H9 (cell line): ENCODE results near the gene KANSL1L. TPM values are rescaled to one million over a fixed set of nuclear protein-coding genes. Genes with fewer than 3 reads are reported as not detected.

Experiments
- DNase-seq: peaks from one replicate; pipeline ENCODE4 v3.0.0-alpha.2; 2017
- H2AFZ ChIP-seq: one replicate; pipeline ENCODE4 v1.6.1; 2013; ENCODE audit warnings: mild to moderate bottlenecking, low read length, control low read depth, moderate library complexity
- H2AK5ac ChIP-seq: 2 replicates; pipeline ENCODE4 v1.6.1; 2013; ENCODE audit warnings: low read length, control low read depth, mixed read lengths; ENCODE audit not compliant: insufficient read length
- H2BK120ac ChIP-seq: one replicate; pipeline ENCODE4 v1.6.1; 2013; ENCODE audit warnings: low read depth, mild to moderate bottlenecking, low read length, control low read depth, inconsistent platforms; ENCODE audit not compliant: poor library complexity, severe bottlenecking
- H2BK12ac ChIP-seq: 2 replicates; pipeline ENCODE4 v1.6.1; 2013; ENCODE audit warnings: low read length, control low read depth, mixed read lengths, low read depth; ENCODE audit not compliant: insufficient read length
- H2BK15ac ChIP-seq: 2 replicates; pipeline ENCODE4 v1.6.1; 2013; ENCODE audit warnings: low read depth, low read length, control low read depth
- H2BK20ac ChIP-seq: one replicate; pipeline ENCODE4 v1.6.1; 2013; ENCODE audit warnings: low read depth, mild to moderate bottlenecking, low read length, control low read depth, inconsistent platforms; ENCODE audit not compliant: poor library complexity, severe bottlenecking
- H2BK5ac ChIP-seq: 2 replicates; pipeline ENCODE4 v1.6.1; 2013; ENCODE audit warnings: low read length, control low read depth, mixed read lengths; ENCODE audit not compliant: insufficient read length
- H3K14ac ChIP-seq: 2 replicates; pipeline ENCODE4 v1.6.1; 2013; ENCODE audit warnings: low read length, control low read depth; ENCODE audit not compliant: insufficient read depth
- H3K18ac ChIP-seq: 2 replicates; pipeline ENCODE4 v1.6.1; 2013; ENCODE audit warnings: low read depth, mild to moderate bottlenecking, mixed read lengths, low read length, control low read depth; ENCODE audit not compliant: insufficient read length
- H3K23ac ChIP-seq: 2 replicates; pipeline ENCODE4 v1.6.1; 2013; ENCODE audit warnings: low read length, control low read depth, mixed read lengths, low read depth; ENCODE audit not compliant: insufficient read length
- H3K23me2 ChIP-seq: 2 replicates; pipeline ENCODE4 v1.6.1; 2013; ENCODE audit warnings: low read depth, mild to moderate bottlenecking, mixed read lengths, low read length, control low read depth; ENCODE audit not compliant: insufficient read length, poor library complexity, severe bottlenecking
- H3K27ac ChIP-seq: 2 replicates; pipeline ENCODE4 v1.5.1; 2013; ENCODE audit warnings: low read length, control low read depth, mixed read lengths, low read depth; ENCODE audit not compliant: insufficient read length
- H3K27me3 ChIP-seq: 2 replicates; pipeline ENCODE4 v1.6.1; 2013; ENCODE audit warnings: low read length, control low read depth, inconsistent platforms; ENCODE audit not compliant: insufficient read depth
- H3K4ac ChIP-seq: 2 replicates; pipeline ENCODE4 v1.6.1; 2013; ENCODE audit warnings: low read depth, mild to moderate bottlenecking, control low read depth, inconsistent platforms, low read length, moderate library complexity
- H3K4me1 ChIP-seq: 2 replicates; pipeline ENCODE4 v1.6.1; 2013; ENCODE audit warnings: low read length, control low read depth, inconsistent platforms; ENCODE audit not compliant: insufficient read depth
- H3K4me2 ChIP-seq: 2 replicates; pipeline ENCODE4 v1.6.1; 2013; ENCODE audit warnings: low read length, control low read depth, mixed read lengths; ENCODE audit not compliant: insufficient read length, insufficient read depth
- H3K56ac ChIP-seq: 2 replicates; pipeline ENCODE4 v1.6.1; 2013; ENCODE audit warnings: low read depth, mild to moderate bottlenecking, mixed read lengths, low read length, control low read depth; ENCODE audit not compliant: insufficient read length
- H3K79me1 ChIP-seq: 2 replicates; pipeline ENCODE4 v1.6.1; 2013; ENCODE audit warnings: low read depth, mild to moderate bottlenecking, moderate library complexity, low read length, control low read depth, inconsistent platforms; ENCODE audit not compliant: insufficient read depth, poor library complexity, severe bottlenecking
- H3K79me2 ChIP-seq: 2 replicates; pipeline ENCODE4 v1.6.1; 2013; ENCODE audit warnings: low read length, control low read depth, inconsistent platforms; ENCODE audit not compliant: insufficient read depth
- H3K9ac ChIP-seq: 2 replicates; pipeline ENCODE4 v1.6.1; 2013; ENCODE audit warnings: low read length, control low read depth, mixed read lengths; ENCODE audit not compliant: insufficient read length; ENCODE audit errors: extremely low read depth
- H3K9me3 ChIP-seq: one replicate; pipeline ENCODE4 v1.6.1; 2013; ENCODE audit warnings: low read depth, low read length, inconsistent platforms; ENCODE audit not compliant: control insufficient read depth
- H3T11ph ChIP-seq: one replicate; pipeline ENCODE4 v1.6.1; 2013; ENCODE audit warnings: mild to moderate bottlenecking, low read length, control low read depth, inconsistent platforms
- H4K20me1 ChIP-seq: one replicate; pipeline ENCODE4 v1.6.1; 2013; ENCODE audit not compliant: control insufficient read depth, insufficient read length, insufficient read depth
- H4K5ac ChIP-seq: 2 replicates; pipeline ENCODE4 v1.6.1; 2013; ENCODE audit warnings: low read depth, mild to moderate bottlenecking, mixed read lengths, low read length, control low read depth; ENCODE audit not compliant: insufficient read length
- H4K8ac ChIP-seq: replicated peaks from 2 replicates; pipeline ENCODE4 v1.6.1; 2013; ENCODE audit warnings: low read length, control low read depth, mixed read lengths, low read depth; ENCODE audit not compliant: insufficient read length
- H4K91ac ChIP-seq: 2 replicates; pipeline ENCODE4 v1.6.1; 2013; ENCODE audit warnings: low read depth, mild to moderate bottlenecking, moderate library complexity, mixed read lengths, low read length, control low read depth; ENCODE audit not compliant: insufficient read length
- H3K27ac Mint-ChIP-seq, 3 experiments: 2 replicates in 2 of 3; 3 replicates in 1 of 3; pipeline ENCODE4 v1.8.0; 2020 to 2021; ENCODE audit warnings: mixed read lengths in 3 of 3, mild to moderate bottlenecking in 1 of 3, moderate library complexity in 1 of 3
- H3K27me3 Mint-ChIP-seq: 2 replicates; pipeline ENCODE4 v1.8.0; 2021; ENCODE audit warnings: low read depth, mild to moderate bottlenecking, moderate library complexity, mixed read lengths
- H3K36me3 Mint-ChIP-seq, 3 experiments: 2 replicates in 2 of 3; 3 replicates in 1 of 3; pipeline ENCODE4 v1.8.0; 2020 to 2021; ENCODE audit warnings: low read depth in 3 of 3, mixed read lengths in 3 of 3; ENCODE audit not compliant: insufficient read depth in 1 of 3
- H3K4me1 Mint-ChIP-seq, 2 experiments: 2 replicates each; pipeline ENCODE4 v1.8.0; 2020; ENCODE audit warnings: mixed read lengths in 2 of 2
- H3K4me3 Mint-ChIP-seq, 2 experiments: 2 replicates in 1 of 2; 3 replicates in 1 of 2; pipeline ENCODE4 v1.8.0; 2020 to 2021; ENCODE audit warnings: mild to moderate bottlenecking in 2 of 2, mixed read lengths in 2 of 2, moderate library complexity in 1 of 2
- H3K9me3 Mint-ChIP-seq, 2 experiments: 2 replicates in 1 of 2; 3 replicates in 1 of 2; pipeline ENCODE4 v1.8.0; 2020; ENCODE audit warnings: mild to moderate bottlenecking in 2 of 2, mixed read lengths in 2 of 2, moderate library complexity in 1 of 2
- WGBS: extraction: QIAGEN DNeasy Blood & Tissue Kit; methylation state at CpG from one replicate; pipeline ENCODE4 v1.1.7; 2013; ENCODE audit warnings: missing lambda C conversion rate, low lambda C conversion rate, mixed read lengths; ENCODE audit not compliant: insufficient read length; ENCODE audit errors: extremely low coverage; 5-methylcytosine and 5-hydroxymethylcytosine counted together
- total RNA-seq: library from RNA; stranded (reverse); gene quantifications from 2 replicates; pipeline ENCODE4 v1.2.1, GENCODE V29; 2021
- TF ChIP-seq, protein P1 (sequence below): fragments of 200-600 bp; sonication (generic); conservative IDR thresholded peaks from 3 replicates; pipeline ENCODE4 v1.8.0; 2021; ENCODE audit warnings: antibody characterized with exemption, mild to moderate bottlenecking

Gene KANSL1L
- total RNA-seq, 1 experiment from 2014 or later, result 8.2 TPM

DNA sequence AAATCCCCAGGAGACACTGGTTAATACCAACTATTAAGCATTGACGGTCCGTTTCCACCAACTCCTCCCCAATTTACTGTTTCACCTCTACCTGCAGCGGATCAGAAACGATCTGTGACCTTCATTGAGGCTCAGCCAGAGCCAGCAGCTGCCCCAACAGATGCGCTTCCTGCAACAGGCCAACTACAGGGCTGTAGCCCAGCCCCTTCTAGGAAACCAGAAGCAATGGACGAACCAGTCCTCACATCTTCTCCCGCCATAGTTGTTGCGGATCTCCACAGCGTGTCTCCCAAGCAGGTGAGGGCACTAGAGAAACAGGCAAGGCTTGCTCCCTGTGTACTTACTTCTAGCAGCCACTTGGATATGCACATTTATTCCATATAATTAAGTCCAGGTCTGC, 177.2 kb downstream of the KANSL1L start:
- Histone ChIP-seq H3K9me3 (no peaks in the 10 kb centered on the region), H4K5ac (no peak overlapping the region), H3K56ac (no peak overlapping the region), H2BK20ac (no peak overlapping the region), H2BK120ac (no peak overlapping the region), H4K8ac (no peak overlapping the region), H4K20me1 (no peaks in the 10 kb centered on the region), H3K23ac (no peak overlapping the region), H3K4me2 (no peak overlapping the region), H3K9ac (no peak overlapping the region), H3K14ac (no peak overlapping the region), H4K91ac (no peak overlapping the region), H2AK5ac (no peak overlapping the region), H2BK5ac (no peak overlapping the region), H3K79me2 (no peaks in the 10 kb centered on the region), H3K4me1 (no peaks in the 10 kb centered on the region), H3K27ac (no peak overlapping the region), H2BK12ac (no peak overlapping the region), H2BK15ac (no peak overlapping the region), H3K79me1 (no peaks in the 10 kb centered on the region), H3T11ph (no peak overlapping the region), H3K4ac (no peak overlapping the region), H3K23me2 (no peaks in the 10 kb centered on the region), H3K27me3 (no peaks in the 10 kb centered on the region), H2AFZ (no peak overlapping the region), H3K18ac (no peak overlapping the region)
- TF ChIP-seq, protein P1, sequence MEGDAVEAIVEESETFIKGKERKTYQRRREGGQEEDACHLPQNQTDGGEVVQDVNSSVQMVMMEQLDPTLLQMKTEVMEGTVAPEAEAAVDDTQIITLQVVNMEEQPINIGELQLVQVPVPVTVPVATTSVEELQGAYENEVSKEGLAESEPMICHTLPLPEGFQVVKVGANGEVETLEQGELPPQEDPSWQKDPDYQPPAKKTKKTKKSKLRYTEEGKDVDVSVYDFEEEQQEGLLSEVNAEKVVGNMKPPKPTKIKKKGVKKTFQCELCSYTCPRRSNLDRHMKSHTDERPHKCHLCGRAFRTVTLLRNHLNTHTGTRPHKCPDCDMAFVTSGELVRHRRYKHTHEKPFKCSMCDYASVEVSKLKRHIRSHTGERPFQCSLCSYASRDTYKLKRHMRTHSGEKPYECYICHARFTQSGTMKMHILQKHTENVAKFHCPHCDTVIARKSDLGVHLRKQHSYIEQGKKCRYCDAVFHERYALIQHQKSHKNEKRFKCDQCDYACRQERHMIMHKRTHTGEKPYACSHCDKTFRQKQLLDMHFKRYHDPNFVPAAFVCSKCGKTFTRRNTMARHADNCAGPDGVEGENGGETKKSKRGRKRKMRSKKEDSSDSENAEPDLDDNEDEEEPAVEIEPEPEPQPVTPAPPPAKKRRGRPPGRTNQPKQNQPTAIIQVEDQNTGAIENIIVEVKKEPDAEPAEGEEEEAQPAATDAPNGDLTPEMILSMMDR, result no peak
- Mint-ChIP-seq H3K36me3 (no peaks in the 10 kb centered on the region), H3K9me3 (no peaks in the 10 kb centered on the region), H3K27ac (no peak overlapping the region), H3K4me1 (peaks cover 0 to 4% of the 10 kb centered on the region in 2 experiments; a peak in 1 of 4 replicates), H3K4me3 (no peak overlapping the region), H3K27me3 (peaks cover 6% of the 10 kb centered on the region; the same call in 1 of the 2 replicates)
- DNase-seq, result no peak
- no CpG with 5 or more reads among the region's 9 CpGs for WGBS
